Measurements from ENCODE around the gene DDRGK1.
A peak's percentile ranks its signal among the peaks of the same experiment; 100 is the strongest.
"Not testable (repeated sequence)": the region's sequence is repeated elsewhere in the genome, so short reads cannot be mapped to it uniquely, and the experiment has no call there.

The DDRGK1 gene

DNA sequence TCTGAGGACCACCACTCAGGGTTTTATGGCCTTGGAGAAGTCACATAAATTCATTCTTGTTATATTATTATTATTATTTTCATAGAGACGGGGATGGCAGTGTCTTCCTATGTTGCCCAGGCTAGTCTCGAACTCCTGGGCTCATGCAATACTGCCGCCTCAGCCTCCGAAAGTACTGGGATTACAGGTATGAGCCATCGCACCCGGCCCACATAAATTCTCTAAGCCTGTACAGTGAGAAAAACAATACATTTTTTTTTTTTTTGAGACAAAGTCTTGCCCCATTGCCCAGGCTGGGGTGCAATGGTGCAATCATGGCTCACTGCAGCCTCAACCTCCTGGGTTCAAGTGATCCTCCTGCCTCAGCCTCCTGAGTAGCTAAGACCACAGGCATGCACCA lies 44.1 kb downstream of the DDRGK1 start:
- H3K9ac ChIP-seq (ENCODE audit: insufficient read length, low read depth) = no peak overlapping the region
- peaks cover 3% of the 10 kb centered on the region for H3K4me1 ChIP-seq (ENCODE audit: insufficient read depth, insufficient read length)
- H3K4me3 ChIP-seq (ENCODE audit: insufficient read length, low read depth) = peak overlapping the region; percentile 96

DNA sequence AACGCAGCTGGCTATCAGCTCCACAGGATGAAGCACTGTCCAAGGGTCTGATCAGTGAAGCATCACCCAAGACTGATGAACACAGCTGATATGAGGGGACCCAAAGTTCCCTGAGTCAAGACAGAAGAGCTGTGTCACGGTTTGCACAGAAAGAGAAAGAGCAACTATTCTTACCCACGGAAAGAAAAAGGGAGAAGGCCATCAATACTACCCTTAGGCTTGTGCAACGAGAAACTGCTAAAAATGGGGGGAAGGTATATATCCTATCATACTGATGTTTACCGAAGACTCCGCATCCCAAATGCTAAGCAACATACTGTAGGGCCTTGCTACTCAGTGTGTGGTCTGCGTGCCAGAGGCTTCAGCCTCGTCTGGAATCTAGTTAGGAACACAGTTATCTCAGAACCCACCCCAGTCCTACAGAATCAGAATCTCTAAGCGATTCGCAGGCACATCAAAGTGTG lies 45.5 kb downstream of the DDRGK1 start:
- H3K9ac ChIP-seq (ENCODE audit: insufficient read length, low read depth) = peak overlapping the region; percentile 96
- no peak for TF ChIP-seq ZNF274 (IDR thresholded peaks at IDR 0.05; ENCODE audit: low read depth, low read length)
- no peak for TF ChIP-seq YY1 (IDR thresholded peaks at IDR 0.05; ENCODE audit: insufficient read depth, insufficient read length)
- no peaks in the 10 kb centered on the region for H3K27me3 ChIP-seq (ENCODE audit: insufficient read depth, insufficient read length)
- peaks cover 3% of the 10 kb centered on the region for H3K4me1 ChIP-seq (ENCODE audit: insufficient read depth, insufficient read length)
- DNase-seq (ENCODE audit: low read depth, low spot score) = no peak
- H3K36me3 ChIP-seq (ENCODE audit: insufficient read depth, insufficient read length, low read length) = peaks cover 14% of the 10 kb centered on the region
- no peaks in the 10 kb centered on the region for H3K9me3 ChIP-seq (ENCODE audit: insufficient read depth, low read length)
- peak overlapping the region; percentile 96 for H3K4me3 ChIP-seq (ENCODE audit: insufficient read length, low read depth)

More for the DNA sequence above, 44.1 kb downstream of the DDRGK1 start:
- Histone ChIP-seq H3K36me3 (ENCODE audit: insufficient read depth, insufficient read length, low read length) (peaks cover 12% of the 10 kb centered on the region), H3K9me3 (ENCODE audit: insufficient read depth, low read length) (no peaks in the 10 kb centered on the region), H3K27me3 (ENCODE audit: insufficient read depth, insufficient read length) (no peaks in the 10 kb centered on the region)
- TF ChIP-seq ZNF274 (IDR thresholded peaks at IDR 0.05; ENCODE audit: low read depth, low read length) = no peak
- no peak for TF ChIP-seq YY1 (IDR thresholded peaks at IDR 0.05; ENCODE audit: insufficient read depth, insufficient read length)
- no peak for TF ChIP-seq SUZ12 (IDR thresholded peaks at IDR 0.05; ENCODE audit: extremely low read depth, insufficient read depth, insufficient read length)
- DNase-seq (ENCODE audit: low read depth, low spot score) = no peak

DNA sequence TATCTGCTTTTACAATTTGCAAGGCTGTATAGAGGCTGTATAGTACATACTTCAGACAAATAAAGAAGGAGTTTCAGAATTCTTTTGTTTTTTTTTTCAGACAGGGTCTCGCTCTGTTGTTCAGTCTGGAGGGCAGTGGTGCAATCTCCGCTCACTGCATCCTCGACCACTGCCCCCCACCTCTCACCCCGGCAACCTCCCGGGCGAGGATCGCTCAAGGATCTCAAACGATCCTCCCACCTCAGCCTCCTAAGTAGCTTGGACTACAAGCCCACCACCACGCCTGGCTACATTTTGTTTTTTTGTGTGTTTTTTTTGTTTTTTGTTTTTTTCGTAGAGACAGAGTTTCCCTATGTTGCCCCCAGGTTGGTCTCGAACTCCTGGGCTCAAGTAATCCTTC lies 46.7 kb downstream of the DDRGK1 start:
- Histone ChIP-seq H3K4me3 (ENCODE audit: insufficient read length, low read depth) (no peak overlapping the region), H3K4me1 (ENCODE audit: insufficient read depth, insufficient read length) (peaks cover 3% of the 10 kb centered on the region), H3K27me3 (ENCODE audit: insufficient read depth, insufficient read length) (no peaks in the 10 kb centered on the region), H3K9ac (ENCODE audit: insufficient read length, low read depth) (no peak overlapping the region), H3K9me3 (ENCODE audit: insufficient read depth, low read length) (no peaks in the 10 kb centered on the region), H3K36me3 (ENCODE audit: insufficient read depth, insufficient read length, low read length) (peaks cover 18% of the 10 kb centered on the region)
- TF ChIP-seq SUZ12 (IDR thresholded peaks at IDR 0.05; ENCODE audit: extremely low read depth, insufficient read depth, insufficient read length) (no peak), YY1 (IDR thresholded peaks at IDR 0.05; ENCODE audit: insufficient read depth, insufficient read length) (no peak), ZNF274 (IDR thresholded peaks at IDR 0.05; ENCODE audit: low read depth, low read length) (no peak)
- DNase-seq (ENCODE audit: low read depth, low spot score) = no peak

DNA sequence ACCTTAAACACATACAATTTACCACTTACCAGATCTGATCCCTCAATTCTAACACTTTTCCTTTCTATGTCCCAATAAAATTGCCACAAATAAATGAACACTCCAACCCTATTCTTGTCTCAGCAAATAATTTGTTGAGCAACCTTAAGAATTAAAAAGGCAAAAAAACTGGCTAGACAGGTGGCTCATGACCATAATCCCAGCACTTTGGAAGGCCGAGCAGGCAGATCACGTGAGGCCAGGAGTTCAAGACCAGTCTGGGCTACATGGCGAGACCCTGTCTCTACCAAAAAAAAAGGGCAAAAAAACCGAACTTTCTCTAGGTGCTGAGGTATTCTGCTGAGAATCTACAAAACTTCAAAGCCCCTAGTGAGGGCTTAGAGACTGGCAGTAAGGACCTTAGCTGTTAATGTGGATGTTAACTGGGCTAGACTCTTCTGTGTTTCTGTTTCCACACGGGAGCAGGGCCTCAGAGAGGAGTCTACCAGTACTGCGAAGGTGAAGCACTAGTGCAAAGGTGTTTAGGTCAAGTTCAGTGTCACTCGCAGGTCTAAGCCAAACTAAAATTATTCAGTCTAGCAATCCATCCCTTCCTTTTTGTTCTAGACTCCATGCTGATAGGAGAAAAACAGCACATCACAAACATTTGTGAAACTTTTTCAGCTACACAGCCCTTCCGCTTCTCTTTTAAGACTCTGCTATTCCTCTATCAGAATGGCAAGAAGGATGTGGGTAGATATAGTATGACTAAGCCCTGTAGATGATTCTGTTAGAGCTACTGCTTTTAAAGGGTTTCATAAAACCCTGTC lies 47.5 kb downstream of the DDRGK1 start:
- H3K9me3 ChIP-seq (ENCODE audit: insufficient read depth, low read length) = no peaks in the 10 kb centered on the region
- DNase-seq (ENCODE audit: low read depth, low spot score) = no peak
- no peak overlapping the region for H3K4me3 ChIP-seq (ENCODE audit: insufficient read length, low read depth)
- H3K9ac ChIP-seq (ENCODE audit: insufficient read length, low read depth) = no peak overlapping the region
- H3K36me3 ChIP-seq (ENCODE audit: insufficient read depth, insufficient read length, low read length) = peaks cover 18% of the 10 kb centered on the region
- TF ChIP-seq SUZ12 (IDR thresholded peaks at IDR 0.05; ENCODE audit: extremely low read depth, insufficient read depth, insufficient read length) (no peak), YY1 (IDR thresholded peaks at IDR 0.05; ENCODE audit: insufficient read depth, insufficient read length) (no peak), ZNF274 (IDR thresholded peaks at IDR 0.05; ENCODE audit: low read depth, low read length) (no peak)
- H3K27me3 ChIP-seq (ENCODE audit: insufficient read depth, insufficient read length) = no peaks in the 10 kb centered on the region
- H3K4me1 ChIP-seq (ENCODE audit: insufficient read depth, insufficient read length) = peaks cover 3% of the 10 kb centered on the region

DNA sequence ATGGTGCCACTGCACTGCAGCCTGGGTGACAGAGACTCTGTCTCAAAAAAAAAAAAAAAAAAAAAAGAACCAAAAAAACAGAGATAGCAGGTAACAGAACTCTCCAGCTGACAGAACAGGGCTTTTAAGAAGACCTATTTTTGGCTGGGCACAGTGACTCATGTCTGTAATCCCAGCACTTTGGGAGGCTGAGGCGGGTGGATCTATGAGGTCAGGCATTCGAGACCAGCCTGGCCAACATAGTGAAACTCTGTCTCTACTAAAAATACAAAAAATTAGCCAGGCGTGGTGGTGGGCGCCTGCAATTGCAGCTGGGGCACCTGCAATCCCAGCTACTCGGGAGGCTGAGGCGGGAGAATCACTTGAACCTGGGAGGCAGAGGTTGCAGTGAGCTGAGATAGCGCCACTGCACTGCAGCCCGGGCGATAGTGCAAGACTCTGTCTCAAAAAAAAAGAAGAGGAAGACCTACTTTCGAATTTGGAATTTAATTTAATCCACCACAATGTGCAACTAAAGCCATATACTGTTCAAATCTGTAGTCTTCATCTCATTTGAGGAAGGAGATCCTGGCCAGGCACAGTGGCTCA lies 52.3 kb downstream of the DDRGK1 start:
- not testable (repeated sequence) for H3K9me3 ChIP-seq (ENCODE audit: insufficient read depth, low read length); H3K4me3 ChIP-seq (ENCODE audit: insufficient read length, low read depth); H3K4me1 ChIP-seq (ENCODE audit: insufficient read depth, insufficient read length); H3K27me3 ChIP-seq (ENCODE audit: insufficient read depth, insufficient read length); DNase-seq (ENCODE audit: low read depth, low spot score); H3K9ac ChIP-seq (ENCODE audit: insufficient read length, low read depth)
- peaks cover 52% of the 10 kb centered on the region for H3K36me3 ChIP-seq (ENCODE audit: insufficient read depth, insufficient read length, low read length)

DNA sequence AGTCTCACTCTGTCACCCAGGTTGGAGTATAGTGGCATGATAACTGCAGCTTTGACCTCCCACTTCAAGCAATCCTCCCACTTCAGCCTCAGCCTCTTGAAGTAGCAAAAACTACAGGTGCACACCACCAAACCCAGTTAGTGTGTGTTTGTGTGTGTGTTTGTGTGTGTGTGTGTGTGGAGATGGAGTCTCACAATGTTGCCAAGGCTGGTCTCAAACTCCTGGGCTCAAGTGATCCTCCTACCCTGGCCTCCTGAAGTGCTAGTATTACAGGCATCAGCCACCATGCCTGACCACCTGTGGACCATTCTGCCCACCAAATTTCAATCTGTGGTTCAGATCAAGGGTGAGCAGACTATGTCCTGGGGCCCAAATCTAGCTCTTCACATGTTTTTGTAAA lies 53.6 kb downstream of the DDRGK1 start:
- Histone ChIP-seq H3K27me3 (ENCODE audit: insufficient read depth, insufficient read length) (no peaks in the 10 kb centered on the region), H3K36me3 (ENCODE audit: insufficient read depth, insufficient read length, low read length) (peaks cover 57% of the 10 kb centered on the region), H3K4me3 (ENCODE audit: insufficient read length, low read depth) (no peak overlapping the region), H3K9me3 (ENCODE audit: insufficient read depth, low read length) (no peaks in the 10 kb centered on the region), H3K9ac (ENCODE audit: insufficient read length, low read depth) (no peak overlapping the region), H3K4me1 (ENCODE audit: insufficient read depth, insufficient read length) (no peaks in the 10 kb centered on the region)
- DNase-seq (ENCODE audit: low read depth, low spot score) = no peak
- no peak for TF ChIP-seq YY1 (IDR thresholded peaks at IDR 0.05; ENCODE audit: insufficient read depth, insufficient read length)
- TF ChIP-seq ZNF274 (IDR thresholded peaks at IDR 0.05; ENCODE audit: low read depth, low read length) = no peak
- no peak for TF ChIP-seq SUZ12 (IDR thresholded peaks at IDR 0.05; ENCODE audit: extremely low read depth, insufficient read depth, insufficient read length)

DNA sequence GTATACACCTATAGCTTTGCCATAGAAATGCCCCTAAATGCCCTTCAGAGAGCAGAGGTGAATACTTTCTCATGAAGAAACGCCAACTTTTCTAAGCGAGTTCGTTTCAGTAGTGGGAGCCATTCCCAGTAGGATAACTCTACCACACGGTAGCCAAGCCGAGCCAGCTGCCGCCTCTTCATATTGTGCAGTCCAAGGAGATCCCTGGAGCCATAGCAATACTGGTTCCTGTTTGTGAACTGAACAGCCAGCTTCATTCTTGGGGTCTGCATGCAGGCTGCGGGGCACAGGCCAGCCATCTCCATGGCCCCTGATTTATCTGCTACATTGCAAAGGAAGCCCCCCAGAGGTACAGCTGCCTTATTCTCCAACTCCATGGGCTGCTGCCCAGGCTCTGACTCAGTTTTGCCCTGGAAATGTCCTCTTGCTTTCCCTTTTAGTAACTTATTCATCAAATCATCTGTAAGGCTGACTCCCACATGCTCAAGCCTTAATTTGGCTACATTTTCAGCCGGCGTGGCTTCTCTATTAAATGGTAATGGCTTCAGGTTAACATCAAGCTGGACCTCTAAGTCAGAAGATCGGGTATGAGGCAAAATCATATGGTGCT lies 57.6 kb downstream of the DDRGK1 start:
- Histone ChIP-seq H3K9ac (ENCODE audit: insufficient read length, low read depth) (no peak overlapping the region), H3K4me1 (ENCODE audit: insufficient read depth, insufficient read length) (no peaks in the 10 kb centered on the region), H3K36me3 (ENCODE audit: insufficient read depth, insufficient read length, low read length) (peaks cover 43% of the 10 kb centered on the region), H3K4me3 (ENCODE audit: insufficient read length, low read depth) (no peak overlapping the region), H3K27me3 (ENCODE audit: insufficient read depth, insufficient read length) (no peaks in the 10 kb centered on the region), H3K9me3 (ENCODE audit: insufficient read depth, low read length) (no peaks in the 10 kb centered on the region)
- no peak for TF ChIP-seq SUZ12 (IDR thresholded peaks at IDR 0.05; ENCODE audit: extremely low read depth, insufficient read depth, insufficient read length)
- no peak for TF ChIP-seq ZNF274 (IDR thresholded peaks at IDR 0.05; ENCODE audit: low read depth, low read length)
- no peak for TF ChIP-seq YY1 (IDR thresholded peaks at IDR 0.05; ENCODE audit: insufficient read depth, insufficient read length)
- DNase-seq (ENCODE audit: low read depth, low spot score) = no peak
